A549 (cell line): ENCODE results near the gene PLPPR1.

Experiments
- CEBPB ChIP-seq, 2 experiments: fragments of >200 bp in 1 of 2; sonication (Bioruptor Twin) in 1 of 2; formaldehyde crosslinking in 1 of 2; IDR thresholded peaks; 2 replicates each; pipeline ENCODE4 v1.6.1; 2012 to 2016
- CHD4 ChIP-seq: fragments of 200-600 bp; sonication (generic); IDR thresholded peaks from 2 replicates; pipeline ENCODE4 v1.6.1; 2016; ENCODE audit warnings: antibody characterized with exemption, mild to moderate bottlenecking, borderline replicate concordance
- CTCF ChIP-seq: fragments of >200 bp; sonication (Bioruptor Twin); formaldehyde crosslinking; IDR thresholded peaks from 3 replicates; pipeline ENCODE4 v1.5.1; 2016
- EP300 ChIP-seq, 2 experiments: fragments of >200 bp; sonication (Bioruptor Twin); formaldehyde crosslinking; IDR thresholded peaks; 2 replicates in 1 of 2; 3 replicates in 1 of 2; pipeline ENCODE4 v1.6.1; 2016 to 2017

GRCh38 chr9:101307524-101308213, 279.1 kb downstream of the PLPPR1 start:
- TF ChIP-seq CTCF: no peak
- TF ChIP-seq EP300 (IDR thresholded peaks at IDR 0.05): no peak
- no peak for TF ChIP-seq CEBPB (IDR thresholded peaks at IDR 0.05)
- TF ChIP-seq CHD4: no peak
